LNCaP clone FGC (cell line): ENCODE data around the gene SLC2A2.

Source experiments
- DNase-seq: peaks from one replicate; pipeline ENCODE4 v3.0.0-alpha.2; 2011; ENCODE audit warnings: low read depth
- H3K4me3 ChIP-seq: 2 replicates; pipeline ENCODE4 v1.5.1; 2011; ENCODE audit warnings: mild to moderate bottlenecking, low read depth, low read length, control low read depth
- TF ChIP-seq, protein P1 (sequence below): IDR thresholded peaks from 2 replicates; pipeline ENCODE4 v1.5.1; 2012; ENCODE audit warnings: mild to moderate bottlenecking; ENCODE audit not compliant: control insufficient read depth, insufficient read depth; ENCODE audit errors: extremely low read depth

The SLC2A2 gene

DNA sequence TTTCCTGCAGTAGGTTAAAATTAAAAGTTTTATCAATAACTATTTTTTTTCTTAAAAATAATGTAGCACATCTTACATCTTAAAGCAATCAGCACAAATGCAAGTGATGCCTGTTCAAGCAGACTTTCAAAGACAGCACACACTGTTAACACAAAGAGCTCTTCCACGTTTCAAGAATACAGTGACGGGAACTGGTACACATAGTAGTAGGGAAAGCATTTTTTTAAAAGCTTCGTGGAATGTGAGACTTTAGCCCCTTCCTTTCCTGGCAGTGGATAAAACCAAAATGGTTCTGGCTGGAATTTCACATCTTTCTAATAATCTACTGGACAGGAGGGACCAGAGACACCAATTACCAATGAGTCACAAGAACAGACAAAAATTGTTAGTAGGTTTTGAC is 33.5 kb upstream of the SLC2A2 start:
- no peak for DNase-seq
- no peak overlapping the region for H3K4me3 ChIP-seq
- TF ChIP-seq, protein P1, sequence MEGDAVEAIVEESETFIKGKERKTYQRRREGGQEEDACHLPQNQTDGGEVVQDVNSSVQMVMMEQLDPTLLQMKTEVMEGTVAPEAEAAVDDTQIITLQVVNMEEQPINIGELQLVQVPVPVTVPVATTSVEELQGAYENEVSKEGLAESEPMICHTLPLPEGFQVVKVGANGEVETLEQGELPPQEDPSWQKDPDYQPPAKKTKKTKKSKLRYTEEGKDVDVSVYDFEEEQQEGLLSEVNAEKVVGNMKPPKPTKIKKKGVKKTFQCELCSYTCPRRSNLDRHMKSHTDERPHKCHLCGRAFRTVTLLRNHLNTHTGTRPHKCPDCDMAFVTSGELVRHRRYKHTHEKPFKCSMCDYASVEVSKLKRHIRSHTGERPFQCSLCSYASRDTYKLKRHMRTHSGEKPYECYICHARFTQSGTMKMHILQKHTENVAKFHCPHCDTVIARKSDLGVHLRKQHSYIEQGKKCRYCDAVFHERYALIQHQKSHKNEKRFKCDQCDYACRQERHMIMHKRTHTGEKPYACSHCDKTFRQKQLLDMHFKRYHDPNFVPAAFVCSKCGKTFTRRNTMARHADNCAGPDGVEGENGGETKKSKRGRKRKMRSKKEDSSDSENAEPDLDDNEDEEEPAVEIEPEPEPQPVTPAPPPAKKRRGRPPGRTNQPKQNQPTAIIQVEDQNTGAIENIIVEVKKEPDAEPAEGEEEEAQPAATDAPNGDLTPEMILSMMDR = no peak

DNA sequence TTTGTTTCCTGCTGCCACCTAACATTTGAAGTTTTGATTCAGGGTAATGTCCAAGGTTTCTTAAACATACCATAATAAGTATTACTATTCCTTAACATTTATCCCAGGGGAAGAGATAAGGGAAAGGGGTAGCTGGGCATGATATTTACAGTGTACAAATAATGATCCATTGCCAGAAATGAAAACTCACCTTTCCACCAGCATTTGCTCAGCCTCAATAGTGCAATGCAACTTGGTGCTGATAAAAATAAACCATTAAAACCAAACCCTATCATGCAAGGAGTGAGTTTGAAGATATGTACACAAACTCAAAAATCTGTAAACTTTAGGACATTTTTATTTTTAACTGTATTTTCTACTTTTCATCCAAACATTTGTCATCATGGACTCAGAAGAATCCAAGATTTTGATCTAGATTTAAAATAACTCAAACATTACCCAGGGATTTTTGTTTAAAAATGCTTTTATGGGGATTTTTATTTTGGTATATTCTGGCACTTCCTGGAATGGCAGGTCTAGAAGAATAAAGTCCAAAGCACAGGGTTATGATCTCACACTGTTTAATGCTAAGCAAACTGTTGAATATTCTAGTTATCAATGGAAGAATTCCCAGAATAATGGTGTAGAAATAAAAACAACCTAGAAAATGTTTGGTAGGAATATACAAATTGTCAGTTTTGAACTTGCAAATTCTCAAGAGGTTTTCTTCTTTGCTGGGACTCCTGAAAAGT is 32.5 kb upstream of the SLC2A2 start:
- TF ChIP-seq, protein P1 = no peak
- no peak overlapping the region for H3K4me3 ChIP-seq
- DNase-seq = no peak

DNA sequence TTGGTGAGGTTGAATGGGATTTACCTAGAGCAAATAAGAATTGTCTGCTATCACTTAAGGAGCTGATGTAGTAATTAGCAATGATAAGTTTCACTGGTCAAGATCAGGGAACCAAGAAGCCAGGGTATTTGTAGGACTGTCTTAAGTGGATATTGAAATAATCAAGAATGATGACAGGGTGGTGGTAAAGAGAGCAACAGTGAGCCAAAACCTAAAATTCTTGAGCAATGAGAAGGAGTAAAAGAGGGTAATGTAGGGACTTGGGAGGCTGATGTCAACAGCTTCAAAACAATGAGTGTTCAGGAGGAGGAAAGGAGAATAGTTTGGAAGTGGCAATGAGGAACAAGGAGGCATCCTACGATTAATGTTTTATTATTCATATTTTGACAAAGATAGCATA is 31.5 kb upstream of the SLC2A2 start:
- DNase-seq = no peak
- TF ChIP-seq, protein P1 = no peak
- no peak overlapping the region for H3K4me3 ChIP-seq

DNA sequence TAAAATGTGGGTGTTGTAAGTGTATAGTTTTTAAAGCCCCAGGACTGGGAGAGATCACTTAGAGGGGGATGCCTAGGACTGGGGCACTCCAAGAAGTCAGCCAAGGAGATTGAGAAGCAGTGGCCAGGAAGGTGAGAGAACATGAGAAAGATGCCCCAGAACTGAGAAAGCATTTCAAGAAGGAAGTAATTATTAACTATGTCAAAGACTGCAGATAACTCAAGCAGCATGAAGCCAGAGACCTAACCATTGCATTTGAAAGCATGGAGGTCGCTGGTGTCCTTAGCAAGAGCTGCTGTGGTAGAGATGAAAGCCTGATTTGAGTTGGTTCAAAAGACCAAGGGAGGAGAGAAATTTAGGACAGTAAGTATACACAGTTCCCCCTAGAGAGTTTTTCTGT is 30.6 kb upstream of the SLC2A2 start:
- TF ChIP-seq, protein P1 = no peak
- no peak overlapping the region for H3K4me3 ChIP-seq
- DNase-seq = no peak

DNA sequence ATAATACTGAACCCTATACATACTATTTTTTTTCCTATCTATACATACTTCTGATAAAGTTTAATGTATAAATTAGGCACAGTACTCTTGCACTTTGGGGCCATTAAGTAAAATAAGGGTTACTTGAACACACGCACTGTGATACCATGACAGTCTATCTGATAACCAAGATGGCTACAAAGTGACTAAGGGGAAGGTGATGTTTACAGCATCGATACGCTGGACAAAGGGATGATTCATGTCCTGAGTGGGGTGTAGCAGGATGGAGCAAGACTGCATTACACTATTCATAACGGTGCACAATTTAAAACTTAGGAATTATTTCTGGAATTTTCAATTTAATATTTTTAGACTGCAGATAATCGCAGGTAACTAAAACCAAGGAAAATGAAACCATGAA is 30.0 kb upstream of the SLC2A2 start:
- no peak for DNase-seq
- TF ChIP-seq, protein P1 = no peak
- H3K4me3 ChIP-seq = no peak overlapping the region

DNA sequence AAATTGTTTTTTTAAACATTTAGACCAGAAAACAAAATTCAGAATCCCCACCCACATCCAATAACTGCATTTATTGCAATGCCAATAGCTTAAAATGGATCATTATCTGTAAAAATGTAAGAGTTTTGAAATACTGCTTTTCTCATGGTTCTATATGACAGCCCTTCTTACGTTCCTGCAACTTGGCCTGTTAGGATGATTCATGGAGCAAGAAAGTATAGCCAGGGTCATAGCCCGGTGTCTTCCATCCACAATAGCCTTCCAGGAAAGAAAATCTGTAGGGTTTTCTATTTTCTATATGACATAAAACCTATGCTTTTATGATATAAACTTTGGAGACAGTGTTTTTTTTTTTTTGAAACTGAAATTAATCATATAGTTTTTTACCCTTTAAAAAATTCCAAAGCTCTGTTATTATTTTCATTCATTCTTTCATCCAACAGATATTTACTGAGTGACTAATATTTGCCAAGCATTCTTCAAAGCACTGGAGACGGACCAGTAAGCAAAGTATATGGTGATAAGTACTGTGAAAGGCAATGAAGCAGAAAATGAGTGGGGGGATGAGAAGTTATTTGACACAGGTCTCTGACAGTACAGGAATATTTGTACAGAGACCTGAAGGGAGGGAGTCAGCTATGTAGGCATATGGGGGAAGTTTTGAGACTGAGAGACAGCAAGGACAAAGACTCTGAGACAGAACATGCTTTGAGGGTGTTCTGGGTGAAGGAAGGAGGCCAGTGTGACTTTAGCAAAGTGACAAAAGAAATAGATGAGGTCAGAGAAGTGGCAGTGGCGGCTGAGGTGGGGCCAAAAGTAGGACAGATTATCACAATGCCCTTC is 29.0 kb upstream of the SLC2A2 start:
- no peak overlapping the region for H3K4me3 ChIP-seq
- TF ChIP-seq, protein P1 = no peak
- no peak for DNase-seq

DNA sequence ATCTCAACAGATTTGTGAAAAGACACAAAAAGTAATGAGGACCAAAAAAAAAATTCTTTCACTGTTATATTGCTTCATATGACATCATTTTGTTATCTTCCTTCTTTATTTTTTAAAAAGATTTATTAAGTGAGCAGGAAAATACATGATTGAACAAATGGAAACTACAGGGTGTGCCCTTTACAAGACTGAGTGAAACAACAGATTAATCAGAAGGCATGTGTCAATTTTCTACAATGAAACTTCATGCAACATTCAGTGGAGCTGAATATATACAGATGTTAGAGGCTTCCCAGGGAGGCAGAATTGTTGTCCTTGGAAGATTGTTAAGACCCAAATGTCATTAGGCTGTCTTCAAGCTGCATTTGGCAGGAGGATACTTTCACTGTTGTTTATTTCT is 28.4 kb upstream of the SLC2A2 start:
- TF ChIP-seq, protein P1 = no peak
- H3K4me3 ChIP-seq = no peak overlapping the region
- DNase-seq = no peak
